ENCODE measurements around the gene C1orf53.

Gene C1orf53

GRCh38 chr1:197908716-197909220 is 6.3 kb downstream of the C1orf53 start:
- DNase-seq (ENCODE audit: low spot score) = no peak

DNA sequence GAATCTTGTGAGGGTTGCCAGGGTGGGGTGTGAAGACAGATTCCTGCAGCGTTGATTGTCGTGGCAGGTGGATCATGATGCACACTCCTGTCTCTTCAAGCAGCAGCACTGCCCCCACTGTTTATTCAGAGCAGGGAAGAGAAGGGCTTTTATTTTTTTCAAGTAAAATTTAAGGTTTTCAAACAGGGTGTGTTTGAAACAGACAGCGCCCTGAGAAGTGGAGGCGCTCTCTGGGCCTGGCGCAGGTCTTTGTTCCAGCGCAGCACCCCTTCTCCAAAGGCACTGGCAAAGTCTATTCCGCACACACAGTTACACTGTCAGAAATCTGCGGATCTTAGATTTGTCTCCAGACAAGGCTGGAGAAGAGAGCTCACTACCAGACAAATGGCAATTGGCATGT is 7.0 kb downstream of the C1orf53 start:
- DNase-seq (ENCODE audit: low spot score) = no peak

GRCh38 chr1:197910120-197910991 is 7.9 kb downstream of the C1orf53 start:
- no peak for DNase-seq (ENCODE audit: low spot score)

- no peak for DNase-seq (ENCODE audit: low spot score)
Observed at GRCh38 chr1:197911111-197911856, 8.9 kb downstream of the C1orf53 start.

DNA sequence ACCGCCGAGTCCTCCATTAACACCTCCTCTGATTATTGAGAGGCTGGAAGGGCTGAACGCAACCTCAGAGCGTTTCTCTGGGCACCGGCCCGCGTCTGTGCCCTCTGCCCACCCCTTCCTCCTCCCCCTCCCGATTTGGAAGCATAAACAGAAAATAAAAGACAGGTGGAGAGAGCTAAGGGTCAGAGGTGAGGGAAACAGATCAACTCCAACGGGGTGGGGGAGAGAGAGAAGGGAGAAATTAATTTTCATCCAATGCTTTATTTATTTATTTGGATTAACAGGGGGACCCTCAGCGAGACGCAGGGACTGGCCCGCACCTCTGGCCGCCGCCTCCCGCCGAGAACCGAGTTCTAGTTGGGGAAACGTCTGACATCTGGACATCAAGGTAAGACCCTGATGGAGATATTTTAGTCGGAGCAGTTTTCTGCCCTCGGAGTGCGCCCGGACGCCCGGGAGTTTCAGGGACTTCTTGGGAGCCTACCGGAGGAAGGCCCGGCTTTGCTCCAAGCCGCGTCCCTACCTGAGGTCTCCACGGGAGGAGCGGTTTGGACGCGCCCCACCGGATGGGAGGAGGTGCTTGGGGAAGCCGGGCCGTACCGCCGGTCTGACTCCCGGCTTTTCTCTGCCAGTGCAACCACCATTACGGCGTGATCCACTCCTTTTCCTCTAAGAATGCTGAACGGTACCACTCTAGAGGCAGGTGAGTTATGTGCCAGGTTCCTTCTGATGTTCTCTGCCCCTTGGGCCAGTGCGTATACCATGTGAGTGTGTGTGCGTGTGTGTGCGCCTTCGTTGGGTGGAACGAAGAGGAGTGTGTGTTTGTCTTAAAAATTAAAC is 9.6 kb downstream of the C1orf53 start:
- DNase-seq (ENCODE audit: low spot score) = no peak

DNA sequence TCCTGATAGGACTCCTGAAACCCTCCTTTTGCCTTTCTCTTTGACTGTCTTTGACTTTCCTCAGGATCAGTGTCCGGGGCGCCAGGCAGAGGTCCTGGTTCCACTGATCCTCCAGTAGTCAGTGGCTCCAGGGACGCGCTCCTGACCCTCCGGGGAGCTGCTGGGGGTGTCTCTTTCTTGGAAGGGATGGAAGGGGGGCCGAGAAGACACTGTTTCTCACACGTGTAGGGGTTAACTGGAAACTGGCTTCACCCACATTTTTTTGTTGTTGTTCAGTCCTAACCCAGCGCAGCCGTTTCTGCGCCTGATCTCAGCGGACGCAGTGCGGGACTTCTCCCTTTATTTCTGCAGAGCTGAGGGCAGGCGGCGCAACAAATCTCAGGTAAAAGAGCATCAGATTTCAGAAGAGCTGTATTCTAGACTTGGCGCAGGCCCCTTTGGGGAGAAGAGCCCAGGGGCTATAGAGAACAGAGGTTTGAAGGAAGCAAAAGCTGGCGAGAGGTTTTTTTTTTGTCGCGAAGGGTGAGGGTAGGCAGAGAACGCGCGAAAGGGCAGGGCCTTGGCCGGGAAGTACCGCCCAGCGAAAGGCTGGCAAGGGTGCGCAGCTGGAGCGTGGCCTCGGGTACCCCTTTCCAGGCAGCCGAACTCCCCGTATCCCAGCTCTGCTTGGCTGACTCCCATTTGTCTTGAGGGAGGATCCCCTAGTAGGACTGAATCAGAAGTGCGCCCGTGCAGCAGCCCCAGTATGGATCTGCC is 10.5 kb downstream of the C1orf53 start:
- no peak for DNase-seq (ENCODE audit: low spot score)

GRCh38 chr1:197913495-197914276 is 11.3 kb downstream of the C1orf53 start:
- no peak for DNase-seq (ENCODE audit: low spot score)

DNA sequence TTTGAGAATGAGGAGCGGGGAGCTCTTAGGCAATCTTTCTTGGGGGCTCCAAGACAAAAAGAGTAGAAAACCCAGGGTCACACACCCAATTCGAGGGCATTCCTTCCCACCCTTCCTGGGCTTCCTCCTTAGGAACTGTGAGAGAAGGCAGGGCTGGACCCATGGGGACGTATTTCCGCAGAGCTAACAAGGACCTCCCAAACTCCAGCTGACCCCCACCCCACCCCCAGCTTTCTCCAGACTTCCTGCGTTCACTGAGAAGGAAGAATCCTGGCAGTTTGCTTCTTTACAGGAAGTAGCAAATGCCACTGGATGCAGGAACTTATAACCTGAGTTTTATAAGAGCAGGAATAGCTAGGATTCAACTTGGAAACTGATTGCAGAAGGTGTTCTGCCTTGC is 12.1 kb downstream of the C1orf53 start:
- DNase-seq (ENCODE audit: low spot score) = no peak

- no peak for DNase-seq (ENCODE audit: low spot score)
Observed at GRCh38 chr1:197915260-197915861, 12.9 kb downstream of the C1orf53 start.

DNA sequence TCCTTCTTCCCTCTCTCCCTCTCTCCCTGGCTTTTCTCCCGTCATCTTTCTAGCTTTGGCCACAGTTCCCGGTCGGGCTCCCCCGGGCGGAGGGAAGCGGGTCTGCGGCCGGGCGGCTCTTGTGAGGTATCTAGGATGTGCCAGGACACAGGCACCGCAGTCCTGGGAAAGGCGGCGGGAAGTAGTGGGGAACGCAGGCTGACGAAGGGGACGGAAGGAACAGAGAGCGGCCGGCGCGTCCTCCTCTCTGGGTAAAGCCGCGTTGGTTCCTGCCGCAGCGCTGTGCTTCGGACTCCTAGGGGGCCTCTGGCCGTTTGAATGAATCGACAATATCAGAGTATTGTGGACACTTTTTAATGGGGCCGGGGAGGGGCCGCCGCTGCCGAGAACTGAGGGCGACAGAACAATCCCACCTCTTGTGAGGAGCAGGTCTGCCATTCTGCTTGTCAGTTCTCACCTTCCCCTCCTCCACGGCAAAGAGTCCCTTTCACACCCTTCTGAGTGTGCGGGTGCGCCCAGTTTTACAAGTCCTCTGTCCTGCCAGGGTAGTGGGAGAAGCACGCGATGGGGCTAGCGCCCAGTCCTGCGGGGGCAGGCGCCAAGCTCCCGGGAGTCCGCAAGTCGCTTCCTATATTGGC is 13.6 kb downstream of the C1orf53 start:
- no peak for DNase-seq (ENCODE audit: low spot score)

DNA sequence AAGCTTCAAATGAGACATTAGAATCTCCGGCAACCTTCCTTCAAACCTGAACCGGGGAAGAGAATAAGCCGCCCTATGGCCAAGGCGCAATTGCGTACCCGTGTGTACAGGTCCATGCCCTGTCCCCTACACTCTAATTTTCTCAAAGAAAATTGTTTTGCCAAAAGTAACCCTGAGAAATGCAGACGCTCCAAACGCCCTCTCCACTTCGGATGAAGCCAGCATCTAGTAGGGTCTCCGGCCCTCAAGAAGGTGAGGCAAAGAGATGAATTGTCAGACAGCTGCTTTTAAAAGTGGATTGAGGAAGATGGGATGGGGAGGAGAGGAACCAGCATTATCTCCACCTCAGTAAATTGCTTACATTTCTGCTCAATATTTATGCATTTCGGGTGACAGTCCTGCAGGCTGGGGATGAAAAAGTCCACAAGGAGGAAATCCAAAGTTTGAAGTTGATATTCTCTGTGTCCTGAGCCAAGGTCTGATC is 14.1 kb downstream of the C1orf53 start:
- DNase-seq (ENCODE audit: low spot score) = no peak

DNA sequence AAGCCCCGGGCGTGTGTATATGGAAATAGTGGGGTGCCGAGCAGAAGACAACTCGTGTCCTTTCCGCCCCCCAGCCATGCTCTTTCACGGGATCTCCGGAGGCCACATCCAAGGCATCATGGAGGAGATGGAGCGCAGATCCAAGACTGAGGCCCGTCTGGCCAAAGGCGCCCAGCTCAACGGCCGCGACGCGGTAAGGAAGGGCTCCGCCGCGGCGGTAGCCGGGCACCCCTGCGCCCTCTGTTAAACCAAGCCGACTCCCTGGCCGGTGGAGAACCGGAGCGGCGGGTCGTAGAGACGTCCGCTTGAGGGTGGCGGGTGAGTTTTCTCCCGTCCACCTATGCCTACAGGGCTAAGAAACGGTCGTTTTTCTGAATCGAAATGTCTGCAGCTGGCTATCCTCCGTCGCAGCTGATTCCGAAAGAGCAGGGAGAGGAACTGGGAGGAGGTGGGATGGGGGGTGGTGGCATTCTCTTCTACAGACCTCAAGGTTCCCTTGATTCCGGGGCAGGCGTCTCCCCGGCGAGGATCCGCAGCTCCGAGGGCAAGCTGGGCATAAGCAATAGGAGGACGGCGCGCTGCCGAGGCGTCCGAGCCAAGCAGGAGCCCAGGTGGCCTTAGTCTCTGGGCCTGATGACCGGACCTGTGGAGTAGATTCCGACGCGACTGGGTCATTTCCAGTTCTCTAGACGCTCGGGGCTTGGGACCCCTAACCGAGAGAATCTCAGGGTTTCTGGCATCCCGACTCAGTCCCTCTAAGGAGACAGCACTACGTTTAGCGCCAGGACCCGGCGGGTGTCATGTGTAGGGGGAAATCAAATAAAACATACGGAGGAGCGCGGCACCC is 15.6 kb downstream of the C1orf53 start:
- DNase-seq (ENCODE audit: low spot score) = no peak

DNA sequence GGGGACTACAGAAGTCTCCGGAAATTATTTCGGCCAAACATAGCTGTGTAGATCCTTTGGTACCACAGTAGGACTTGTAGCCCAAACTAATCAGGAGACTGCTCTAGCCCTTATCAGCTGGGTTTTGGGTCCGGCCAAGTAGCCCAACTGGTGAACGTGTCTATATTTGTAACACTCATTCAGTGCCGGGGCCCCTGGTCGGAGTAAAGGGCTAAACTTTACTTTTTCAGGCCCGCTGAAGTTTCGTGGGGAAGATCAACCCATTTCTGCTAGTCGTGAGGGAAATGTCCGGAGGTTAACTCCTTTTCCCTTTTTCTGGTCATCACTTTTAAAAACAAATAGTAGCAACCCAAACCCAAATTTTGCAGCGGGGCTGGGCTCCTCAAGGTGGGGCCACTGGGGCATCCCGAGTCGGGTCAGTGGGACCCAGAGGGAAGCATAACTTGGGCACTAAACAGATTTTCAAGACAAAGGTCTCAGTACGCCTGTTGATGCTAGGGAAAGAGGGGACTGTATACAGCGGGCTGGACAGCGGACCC is 16.4 kb downstream of the C1orf53 start:
- no peak for DNase-seq (ENCODE audit: low spot score)

DNA sequence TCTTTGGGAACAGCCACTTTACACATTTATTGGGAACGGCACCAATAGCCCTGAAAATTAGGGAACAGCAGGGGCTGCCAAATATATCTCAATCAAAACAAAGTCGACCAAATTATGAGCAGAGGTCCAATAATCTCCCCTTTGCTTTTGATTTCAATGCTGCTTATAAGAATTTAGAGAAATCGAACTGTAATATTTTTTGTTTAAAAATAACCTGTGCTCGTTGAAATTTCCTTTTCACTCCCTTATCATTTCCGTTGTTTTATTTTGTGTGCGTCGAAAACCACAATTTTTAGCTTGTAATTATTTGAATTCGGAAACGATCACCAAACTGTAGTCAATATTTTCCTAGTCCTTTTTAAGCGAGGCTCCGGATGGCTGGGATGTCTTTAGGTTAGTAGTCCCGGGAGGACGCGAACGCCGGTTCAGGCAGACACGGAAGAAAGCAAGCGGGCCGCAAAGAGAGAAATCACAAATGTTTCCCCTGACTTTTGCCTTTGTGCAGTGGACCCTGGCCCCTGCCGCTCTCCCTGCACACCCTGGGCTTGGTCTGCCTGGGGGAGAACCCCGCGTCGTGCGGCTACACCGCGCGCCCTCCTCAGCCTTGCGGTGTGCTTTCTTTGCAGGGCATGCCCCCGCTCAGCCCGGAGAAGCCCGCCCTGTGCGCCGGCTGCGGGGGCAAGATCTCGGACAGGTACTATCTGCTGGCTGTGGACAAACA is 17.1 kb downstream of the C1orf53 start:
- DNase-seq (ENCODE audit: low spot score) = no peak

GRCh38 chr1:197920067-197920396 is 17.6 kb downstream of the C1orf53 start:
- no peak for DNase-seq (ENCODE audit: low spot score)

DNA sequence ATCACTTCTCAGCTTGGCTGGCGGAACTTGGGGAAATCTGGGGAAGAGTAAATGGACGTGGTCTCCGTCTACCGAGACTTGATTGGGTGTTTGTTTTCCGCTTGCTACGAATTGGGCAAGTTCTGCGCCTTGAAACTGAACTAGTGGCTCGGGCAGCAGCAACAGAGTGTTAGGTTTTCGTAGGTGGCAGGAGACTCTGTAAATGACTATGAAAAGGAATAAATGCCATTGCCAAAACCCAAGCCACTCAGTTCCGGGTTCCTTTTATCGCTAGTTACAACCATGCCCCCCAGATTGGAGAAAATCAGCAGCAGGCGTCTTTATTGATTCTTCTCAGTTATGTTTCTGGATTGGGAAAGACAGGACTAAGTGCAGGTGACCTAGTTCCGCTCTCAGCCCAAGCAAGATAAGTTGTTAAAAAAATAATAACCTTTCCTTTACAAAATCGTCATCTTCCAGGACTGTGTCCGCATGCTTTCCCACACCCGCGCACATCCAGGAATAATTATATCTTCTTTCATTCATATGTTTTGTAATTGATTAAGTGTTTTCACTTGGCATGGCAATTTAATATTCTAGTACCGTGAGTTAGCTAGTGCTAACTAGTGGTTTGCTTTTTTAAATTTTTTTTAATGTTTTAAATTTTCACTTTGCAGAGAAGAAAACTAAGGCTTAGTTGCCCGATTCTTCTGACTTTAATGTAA is 18.1 kb downstream of the C1orf53 start:
- DNase-seq (ENCODE audit: low spot score) = no peak
